Activated CD4-positive, alpha-beta T cell treated with anti-CD3 and anti-CD28 coated beads, Interleukin-2, amount 50 U/mL, for 4 hours (primary cell): ENCODE measurements around the gene CRYBG2.
"Not testable (repeated sequence)": the region's sequence is repeated elsewhere in the genome, so short reads cannot be mapped to it uniquely, and the experiment has no call there.

ENCODE experiments used
- DNase-seq, 2 experiments: peaks; one replicate each; pipeline ENCODE4 v3.0.0-alpha.2; 2020

The CRYBG2 gene

DNA sequence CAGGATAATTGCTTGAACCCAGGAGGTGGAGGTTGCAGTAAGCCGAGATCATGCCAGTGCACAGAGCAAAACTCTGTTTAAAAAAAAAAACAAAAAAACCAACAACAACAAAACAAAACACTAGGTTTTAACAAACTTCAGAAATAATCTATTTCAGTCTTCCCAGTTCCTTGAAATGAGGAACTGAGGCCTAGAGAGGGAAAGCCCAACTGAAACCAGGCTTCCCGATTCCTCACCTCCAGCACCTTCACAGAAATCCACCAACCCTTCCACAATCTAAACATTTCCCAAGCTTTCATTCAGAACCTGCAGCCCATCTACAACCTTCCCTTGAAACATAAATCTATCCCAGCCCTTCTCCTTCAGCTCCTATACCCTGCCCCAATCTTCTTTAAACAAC lies 36.8 kb downstream of the CRYBG2 start:
- DNase-seq: no peak

DNA sequence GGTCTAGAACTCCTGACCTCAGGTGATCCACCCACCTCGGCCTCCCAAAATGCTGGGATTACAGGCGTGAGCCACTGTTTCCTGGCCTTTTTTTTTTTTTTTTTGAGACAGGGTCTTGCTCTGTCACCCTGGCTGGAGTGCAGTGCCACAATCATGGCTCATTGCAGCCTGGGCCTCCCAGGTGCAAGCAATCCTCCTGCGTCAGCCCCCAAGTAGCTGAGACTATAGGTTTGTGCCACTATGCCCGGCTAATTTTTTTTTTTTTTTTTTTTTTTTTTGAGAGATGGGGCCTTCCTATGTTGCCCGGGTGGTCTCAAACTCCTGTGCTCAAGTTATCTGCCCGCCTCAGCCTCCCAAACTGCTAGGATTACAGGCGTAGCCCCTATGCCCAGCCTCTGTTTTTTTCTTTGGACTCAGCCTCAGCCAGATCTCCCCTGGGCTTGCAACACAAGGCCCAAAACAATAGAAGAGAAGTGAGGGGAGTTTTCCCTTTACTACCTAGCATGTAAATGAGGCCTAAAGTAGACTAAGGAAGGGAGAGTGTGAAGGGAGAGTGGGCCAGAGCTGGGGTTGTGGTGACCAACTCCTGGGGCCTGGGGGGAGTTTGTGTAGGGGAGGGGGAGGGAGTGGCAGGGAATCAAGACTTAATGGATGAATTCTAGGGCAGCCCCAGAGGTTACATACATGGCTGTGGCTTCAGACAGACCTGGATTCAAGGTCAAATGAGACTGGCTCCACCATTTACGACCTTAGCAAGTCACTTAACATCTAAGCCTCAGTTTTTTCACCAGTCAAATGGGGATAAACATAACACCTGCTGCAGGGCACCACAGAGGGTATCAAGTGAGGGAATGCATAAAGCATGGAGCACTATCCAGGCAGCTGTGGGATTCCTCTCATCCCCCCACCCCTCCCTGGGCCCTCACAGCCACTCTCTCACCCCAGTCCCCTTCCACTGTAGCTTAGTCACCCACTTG lies 37.8 kb downstream of the CRYBG2 start:
- DNase-seq: no peak

DNA sequence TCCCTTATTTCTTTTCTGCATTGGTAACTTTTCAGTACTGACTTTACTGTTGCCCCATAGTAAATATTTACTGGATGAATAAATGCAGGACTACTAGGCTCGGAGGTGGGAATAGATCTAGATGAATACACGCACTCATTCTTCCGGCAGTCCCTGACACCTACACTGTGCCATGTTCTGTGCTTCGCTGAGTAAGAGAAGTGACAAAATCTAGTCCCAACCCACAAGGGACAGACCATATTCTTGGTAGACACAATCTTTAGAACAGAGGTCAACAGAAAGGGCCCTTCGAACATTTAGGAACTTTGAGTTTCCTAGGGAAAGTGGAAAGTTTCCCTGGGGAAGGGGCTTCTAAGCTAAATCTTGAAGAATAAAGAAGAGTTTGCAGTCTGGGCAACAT lies 39.4 kb downstream of the CRYBG2 start:
- no peak for DNase-seq

DNA sequence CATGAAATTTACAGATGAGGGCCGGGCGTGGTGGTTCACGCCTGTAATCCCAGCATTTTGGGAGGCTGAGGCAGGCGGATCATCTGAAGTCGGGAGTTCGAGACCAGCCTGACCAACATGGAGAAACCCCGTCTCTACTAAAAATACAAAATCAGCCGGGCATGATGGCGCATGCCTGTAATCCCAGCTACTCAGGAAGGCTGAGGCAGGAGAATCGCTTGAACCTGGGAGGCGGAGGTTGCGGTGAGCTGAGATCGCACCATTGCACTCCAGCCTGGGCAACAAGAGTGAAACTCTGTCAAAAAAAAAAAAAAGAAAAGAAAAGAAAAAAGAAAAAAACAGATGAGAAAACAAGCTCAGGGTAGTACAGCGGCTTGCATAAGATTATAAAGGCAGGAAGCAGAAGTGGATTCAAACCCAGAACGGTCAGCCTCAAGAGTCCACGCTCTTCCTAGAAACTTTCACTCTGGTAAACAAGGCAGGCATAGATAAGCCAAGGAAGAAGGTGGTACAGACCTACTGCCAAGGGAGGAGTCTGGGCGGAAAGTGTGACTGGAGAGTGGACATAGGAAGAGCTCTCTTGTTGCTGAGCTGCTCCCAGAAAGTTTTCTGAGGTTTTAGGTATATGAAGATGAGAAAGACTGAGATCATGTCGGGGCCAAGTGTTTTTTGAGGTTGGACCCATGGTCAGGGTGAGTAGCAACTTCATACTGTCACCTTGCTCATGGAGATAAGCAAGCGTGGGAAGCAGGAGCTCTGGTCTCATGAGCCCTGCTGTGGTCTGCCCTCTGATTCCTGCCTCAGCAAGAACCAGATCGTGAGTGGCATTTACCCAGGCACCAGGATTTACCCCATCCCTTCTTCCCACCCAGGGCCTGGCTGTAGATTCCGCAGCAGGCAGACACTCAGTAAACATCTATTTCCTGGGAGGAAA lies 45.7 kb downstream of the CRYBG2 start:
- DNase-seq: not testable (repeated sequence)

DNA sequence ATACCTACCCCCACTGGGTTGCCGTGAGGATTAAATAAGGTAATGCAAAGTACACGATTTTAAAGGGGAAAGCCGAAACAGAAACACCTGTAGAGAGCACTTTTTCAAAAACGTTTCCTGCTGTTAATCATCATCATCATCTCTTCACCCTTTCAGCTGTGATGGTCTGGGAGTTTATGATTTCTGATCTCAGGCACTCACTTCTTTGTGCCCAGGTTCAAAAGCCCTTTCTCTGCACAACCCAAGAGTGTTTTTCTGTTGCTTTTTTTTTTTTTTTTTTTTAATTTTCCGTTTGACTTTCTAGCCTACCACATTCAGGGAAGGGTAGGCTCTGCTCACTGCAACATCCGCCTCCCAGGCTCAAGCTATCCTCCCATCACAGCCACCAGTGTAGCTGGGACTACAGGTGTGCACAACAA lies 46.6 kb downstream of the CRYBG2 start:
- DNase-seq: no peak

DNA sequence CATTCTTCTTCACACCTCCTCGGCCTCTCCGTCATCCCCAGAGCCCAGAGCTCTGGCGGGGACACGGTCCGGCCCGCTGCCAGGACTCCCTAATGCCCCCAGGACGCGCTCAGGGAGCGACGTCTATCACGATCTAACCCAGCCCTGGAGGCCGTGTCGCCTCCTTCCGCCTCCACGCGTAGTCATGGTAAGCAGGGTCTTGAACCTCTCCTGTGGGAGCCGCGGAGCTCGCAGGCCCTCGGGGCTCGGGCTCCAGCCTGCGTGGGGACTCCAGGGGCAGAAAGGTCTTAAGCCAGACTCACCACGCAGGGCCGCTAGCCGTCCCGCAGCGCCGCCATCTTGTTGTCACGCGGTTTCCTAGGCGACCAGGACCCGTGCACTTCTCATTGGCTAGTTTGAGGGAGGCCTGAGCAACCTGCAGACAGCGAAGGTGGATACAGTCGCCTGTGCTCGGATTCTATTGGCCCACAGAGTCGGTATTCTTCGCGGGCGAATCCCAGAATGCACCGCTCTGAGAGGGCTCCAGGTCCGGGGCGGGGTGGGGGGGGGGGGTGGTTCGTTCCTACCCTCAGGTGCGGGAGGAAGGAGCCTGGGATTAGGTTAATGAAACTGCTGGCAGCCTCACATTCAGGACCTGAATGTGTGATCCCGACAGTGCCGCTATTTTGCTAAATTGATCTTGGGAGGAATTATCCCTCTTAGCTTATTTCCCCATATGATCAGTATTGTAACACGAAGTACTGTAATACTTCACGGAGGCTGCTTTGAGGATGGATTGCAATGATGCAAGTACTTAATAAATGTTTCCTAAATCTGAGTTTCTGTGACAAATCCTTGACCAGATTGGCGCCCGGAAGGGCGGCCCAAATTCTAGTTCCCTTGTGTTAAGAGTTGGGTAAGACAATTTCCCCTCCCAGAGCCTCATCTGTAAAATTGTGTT lies 47.4 kb downstream of the CRYBG2 start, which contains the start of gene UBXN11:
Gene UBXN11 (minus strand): TSS at position 347 of the 940 bp plus-strand sequence. CDS start 3,753 bp downstream, outside the sequence.
- DNase-seq: peak; percentile 89

DNA sequence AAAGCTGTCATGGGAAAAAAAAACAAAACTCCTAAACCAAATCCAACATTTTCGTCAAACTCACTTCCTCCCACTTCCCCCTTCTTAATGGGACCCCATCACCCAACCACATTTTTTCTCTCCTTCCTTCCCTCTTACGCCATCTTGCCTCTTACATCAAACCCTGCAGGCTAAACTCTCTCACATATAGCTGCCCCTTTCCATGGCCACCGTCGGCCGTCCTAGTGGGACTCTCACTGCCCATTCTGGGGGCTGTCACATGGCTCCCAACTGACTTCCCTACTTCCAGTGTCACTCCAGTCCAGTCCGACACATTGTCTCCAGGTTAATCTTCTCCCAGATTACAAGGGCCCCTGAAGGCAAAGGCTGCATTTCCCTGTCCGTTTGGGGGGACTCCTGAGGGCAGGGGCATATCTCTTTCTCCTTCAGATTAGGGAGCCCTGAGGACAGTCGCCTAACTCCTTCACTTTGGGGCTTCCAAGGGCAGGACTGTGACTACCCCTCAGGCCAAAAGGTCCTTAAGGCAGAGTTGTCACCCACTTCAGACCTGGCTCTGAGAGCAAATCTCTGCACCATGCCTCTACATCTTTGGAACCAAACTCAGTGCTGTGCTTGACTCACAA lies 48.2 kb downstream of the CRYBG2 start:
- DNase-seq: no peak

DNA sequence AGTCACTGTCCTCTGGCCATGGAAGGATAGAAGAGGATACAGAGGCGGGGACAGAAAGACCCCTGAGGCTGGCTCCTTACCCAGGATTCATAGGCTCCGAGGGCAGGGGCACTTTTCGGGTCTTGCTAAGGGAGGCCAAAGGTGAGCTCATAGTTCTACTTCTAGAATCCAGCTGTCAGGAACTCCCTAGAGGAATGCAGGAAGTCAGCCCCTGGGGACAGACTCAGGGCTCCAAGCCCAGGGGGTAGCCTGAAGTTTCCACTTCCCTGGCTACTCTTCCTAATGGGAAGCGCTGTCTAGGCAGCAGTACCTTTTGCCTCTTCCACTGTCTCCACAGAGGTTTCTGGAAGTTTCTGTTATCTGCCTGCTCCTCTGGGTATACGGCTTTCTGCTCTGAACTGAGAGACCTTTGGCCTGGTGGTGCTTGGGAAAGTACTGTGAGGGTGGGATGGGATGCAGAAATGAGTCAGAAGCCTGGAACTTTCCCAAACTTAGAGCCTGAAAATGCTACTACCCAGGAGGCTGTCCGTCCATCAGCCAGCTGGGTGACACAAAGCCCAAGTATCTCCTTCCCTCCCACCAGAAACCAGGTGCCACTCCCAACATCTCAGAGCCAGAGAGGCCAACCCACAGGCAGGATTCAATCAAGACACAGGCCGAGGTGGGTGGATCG lies 51.1 kb downstream of the CRYBG2 start:
- no peak for DNase-seq

DNA sequence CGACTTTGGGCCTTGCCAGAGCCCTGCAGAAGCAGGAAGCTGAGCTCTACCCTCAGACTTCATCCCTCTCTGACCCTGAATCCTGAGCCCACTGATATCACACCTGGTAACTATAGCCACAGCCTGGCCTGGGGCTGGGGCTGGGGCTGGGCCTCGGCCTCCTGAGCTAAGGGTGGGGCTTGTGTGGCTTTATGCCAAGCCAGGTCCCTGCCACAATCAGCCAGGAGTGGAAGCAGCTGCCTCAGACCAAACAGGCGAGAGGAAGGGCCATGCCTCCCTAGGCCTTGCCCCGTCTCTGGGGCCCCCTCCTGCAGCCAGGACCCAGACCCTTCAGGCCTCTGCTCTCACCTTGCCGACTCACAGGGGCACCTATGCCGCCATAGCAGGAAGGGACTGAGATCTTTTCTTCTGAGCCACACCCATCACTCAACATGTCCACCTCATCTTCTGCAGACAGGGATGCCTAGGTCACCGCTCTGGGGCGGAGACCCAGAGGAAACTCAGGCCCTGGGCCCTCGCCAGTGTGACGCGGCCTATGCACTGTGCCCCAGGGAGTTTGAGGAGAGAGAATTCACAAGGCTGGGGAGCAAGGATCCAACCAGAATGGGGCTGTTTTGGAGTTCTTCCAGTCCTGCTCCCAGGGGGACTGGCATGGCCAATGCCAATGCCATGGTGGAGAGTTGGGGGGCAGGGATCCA lies 53.2 kb downstream of the CRYBG2 start:
- DNase-seq: no peak

DNA sequence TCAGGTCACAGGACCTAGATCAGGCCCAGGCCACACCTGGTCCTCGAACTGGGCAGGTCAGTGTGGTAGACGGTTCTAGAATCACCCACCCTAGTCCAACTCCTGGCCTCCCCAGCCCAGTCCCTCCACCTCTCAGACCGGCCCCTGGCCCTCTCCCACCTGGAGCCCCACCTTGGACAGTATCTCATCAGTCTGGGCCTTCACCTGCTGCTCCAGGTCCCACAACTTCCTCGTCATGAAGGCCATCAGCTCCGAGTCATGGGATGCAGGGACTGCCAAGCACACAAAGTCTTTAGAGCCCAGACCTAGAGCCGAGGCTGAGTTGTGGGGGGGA lies 56.2 kb downstream of the CRYBG2 start:
- DNase-seq: no peak

DNA sequence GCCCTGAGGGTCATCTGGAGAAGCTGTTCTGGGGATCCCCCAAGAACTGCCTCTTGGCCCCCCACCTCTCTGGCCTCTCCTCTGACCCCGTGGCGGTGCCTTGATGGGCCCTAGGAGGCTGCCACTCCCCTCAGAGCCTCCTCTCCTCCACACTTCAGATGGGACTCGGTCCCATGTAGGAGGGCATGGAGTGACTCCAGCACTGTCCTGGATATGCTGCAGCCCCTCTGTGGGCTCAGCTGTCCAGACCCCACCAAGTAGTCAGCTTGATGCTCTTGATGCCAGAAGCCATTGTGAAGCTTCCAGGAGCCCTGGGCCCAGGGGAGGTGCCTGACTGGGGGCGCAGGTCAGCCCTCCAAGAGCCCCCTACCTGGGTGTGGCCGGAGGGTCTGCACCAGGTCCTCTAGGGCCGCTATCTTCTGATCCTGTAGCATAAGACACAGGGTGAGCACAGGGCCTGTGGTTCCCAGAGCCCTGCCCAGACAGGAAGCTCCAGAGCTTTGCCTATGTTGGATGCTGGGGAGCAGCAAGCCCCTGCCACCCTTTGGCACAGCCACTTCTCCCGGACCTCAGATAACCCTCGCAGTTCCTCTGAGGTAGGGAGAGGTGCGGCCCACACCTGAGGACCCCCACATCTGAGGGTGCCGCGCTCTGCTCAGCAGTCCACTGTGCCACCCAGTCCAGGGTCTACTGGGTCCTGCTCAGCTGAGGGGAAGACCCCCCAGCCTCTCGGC lies 56.7 kb downstream of the CRYBG2 start:
- no peak for DNase-seq

DNA sequence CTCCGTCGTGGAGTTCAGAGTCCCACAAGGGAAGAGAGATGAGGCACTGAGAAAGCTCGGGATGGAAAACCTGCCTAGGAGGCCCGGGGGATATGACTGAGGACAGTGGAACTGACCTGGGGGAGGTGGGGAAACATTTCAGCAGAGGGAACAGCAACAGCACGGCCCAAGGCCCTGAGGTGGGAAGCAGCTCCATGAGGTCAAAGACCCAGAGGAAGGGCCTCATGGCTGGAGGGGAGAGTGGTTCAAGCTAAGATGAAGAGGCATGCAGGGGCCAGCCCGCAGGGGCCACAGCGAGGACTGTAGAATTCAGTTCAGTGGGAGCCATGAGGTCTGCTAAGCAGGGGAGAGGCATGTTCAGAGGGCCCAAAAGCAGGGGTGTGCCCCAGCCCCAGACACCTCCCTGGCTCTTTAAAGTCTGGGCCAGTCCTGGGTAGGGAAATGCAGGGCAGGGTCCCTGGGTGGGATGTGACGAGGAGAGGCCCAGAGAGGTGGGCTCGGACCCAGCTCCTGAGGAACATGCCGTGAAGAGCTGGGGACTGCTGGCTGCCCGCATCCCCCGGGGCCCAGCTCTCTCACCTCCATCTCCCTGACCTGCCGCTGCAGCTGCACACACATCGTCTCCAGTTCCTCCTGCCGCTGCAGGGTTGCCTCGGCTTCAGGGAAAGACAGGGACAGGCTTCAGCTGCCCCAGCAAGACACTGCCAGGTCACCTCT lies 57.4 kb downstream of the CRYBG2 start:
- DNase-seq: no peak

DNA sequence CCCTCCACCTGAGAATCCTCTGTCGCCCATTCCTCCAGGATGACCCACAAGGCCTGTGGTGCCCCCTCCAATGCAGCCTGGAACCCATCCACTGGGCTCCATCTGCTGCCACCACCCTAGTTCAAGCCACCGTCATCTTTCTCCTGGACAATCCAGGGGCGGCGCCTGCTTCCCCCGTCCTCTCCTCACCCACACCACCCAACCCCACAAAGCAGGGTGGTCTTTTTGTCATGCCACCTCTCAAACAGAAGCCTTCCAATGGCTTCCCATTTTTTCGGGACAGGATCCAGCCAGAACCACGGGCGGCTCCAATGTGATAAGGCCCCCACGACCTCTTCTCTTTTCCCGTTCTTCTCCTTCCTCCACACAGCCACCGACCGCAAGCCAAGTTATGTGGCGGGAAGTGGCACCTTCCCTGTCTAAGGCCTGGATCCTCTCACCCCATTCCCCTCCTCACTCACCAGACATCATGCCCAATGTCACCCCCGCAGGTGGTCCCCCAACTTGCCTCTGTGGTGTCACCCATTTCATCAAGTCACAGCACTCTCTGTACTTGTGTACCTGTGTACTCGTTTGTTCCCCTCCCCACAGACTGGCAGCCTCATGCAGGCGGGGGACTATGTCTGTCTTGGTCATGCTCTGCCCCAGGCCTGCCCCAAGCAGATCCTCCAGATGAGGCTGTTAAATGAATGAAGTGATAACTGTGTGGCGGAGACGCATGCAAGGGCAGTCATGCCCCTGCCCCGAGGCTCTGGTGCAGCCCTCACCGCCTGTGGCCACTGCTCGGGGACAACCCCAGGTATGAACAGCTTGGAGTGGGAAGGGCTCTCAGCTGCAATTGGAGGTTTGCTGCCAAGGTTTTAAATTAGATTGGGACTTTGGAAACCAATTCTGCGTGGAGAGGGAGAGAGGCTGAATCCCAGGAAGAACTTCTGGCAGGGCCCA lies 58.5 kb downstream of the CRYBG2 start:
- no peak for DNase-seq

DNA sequence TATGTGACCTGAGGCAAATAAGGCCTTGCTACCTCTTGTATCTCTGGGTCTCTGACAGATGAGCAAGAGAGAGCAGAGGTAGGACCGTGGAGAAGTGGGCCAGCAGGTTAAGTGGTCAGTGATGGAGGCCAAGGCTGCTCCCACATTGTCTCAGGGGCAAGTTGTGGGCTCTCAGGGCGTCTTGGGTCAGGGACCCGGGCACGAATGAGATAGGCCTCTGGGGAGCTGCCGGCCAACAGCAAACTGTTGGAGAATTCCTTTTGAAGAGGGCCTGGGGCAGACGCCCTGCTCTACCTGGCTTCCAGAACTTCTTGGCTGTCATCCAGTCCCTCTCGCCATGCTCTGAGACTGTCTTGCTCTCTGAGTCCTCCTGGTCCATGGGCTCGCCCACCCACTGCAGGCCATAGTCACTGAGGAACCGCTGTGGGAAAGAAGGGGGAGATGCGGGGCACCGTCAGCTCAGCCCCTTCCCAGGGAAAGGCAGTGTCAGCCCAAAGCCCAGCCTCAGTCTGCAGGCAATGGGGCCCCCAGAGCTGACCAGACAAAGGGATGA lies 59.9 kb downstream of the CRYBG2 start:
- DNase-seq: no peak

DNA sequence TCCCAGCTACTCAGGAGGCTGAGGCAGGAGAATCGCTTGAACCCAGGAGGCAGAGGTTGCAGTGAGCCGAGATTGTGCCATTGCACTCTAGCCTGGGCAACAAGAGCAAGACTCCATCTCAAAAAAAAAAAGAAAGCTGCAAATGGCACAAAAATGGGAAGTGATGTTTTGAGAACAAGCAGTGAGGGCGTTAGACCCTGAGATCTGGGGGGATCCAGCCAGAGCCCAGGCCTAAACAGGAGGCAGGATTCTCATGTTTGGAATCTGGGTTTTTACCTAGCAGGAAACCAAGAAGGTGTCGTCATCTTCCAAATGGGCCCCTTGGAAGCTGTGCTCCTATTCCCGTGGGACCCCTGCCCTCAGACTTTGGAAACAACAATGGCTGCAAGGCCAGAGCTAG lies 61.2 kb downstream of the CRYBG2 start:
- not testable (repeated sequence) for DNase-seq

DNA sequence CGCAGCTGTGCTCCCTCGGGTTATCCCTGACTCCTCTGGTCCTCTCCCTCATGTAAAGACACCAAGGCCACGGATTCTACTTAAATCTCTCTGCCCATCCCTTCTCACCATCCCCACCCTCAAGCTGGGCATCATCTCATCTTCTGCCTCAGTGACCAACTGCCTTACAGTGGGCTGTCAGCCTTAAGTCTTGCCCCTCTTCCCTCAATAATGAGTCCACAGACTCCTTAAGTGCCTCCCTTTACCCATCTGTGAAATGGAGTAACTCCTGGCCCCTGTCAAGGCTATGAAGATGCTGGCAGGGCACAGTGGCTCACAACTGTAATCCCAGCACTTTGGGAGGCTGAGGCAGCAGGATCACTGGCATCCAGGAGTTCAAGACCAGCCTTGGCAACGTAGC lies 62.0 kb downstream of the CRYBG2 start:
- no peak for DNase-seq

DNA sequence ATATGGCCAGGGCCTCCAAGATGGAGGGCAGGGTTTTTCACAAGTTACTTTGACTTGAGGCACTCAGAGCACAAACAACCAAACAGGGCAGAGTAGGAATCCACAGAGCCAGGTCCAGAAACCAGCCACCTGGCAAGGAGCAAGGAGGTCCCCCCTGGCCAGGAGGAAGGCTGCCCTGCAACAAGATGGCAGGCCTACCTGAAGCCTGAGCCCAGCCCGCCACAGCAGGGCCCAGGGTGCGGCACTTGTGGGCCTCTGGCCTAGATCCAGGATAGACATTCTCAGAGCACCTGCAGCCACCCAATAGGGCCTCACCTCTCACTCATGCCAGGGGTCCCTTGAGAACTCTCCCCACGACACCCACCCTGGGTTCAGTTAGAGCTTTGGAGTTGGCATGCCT lies 62.5 kb downstream of the CRYBG2 start:
- no peak for DNase-seq

DNA sequence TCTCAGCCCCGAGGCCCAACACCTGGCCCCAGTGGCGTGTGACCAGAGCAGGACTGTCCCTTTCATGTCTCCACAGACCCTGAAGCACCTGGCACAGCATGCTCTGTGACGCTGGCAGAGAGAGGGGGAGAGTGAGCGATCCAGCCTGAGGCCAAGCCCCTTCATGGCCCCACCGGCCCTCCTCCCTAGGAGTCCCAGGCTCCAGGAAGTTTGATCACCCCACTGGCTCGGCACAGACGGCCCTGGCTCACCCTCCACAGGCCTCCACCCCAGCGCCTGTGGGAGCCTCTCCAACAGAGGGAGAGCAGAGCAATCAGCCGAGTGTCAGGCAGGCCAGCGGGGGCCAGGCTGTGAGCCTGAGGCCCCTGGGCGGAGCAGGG lies 63.1 kb downstream of the CRYBG2 start:
- no peak for DNase-seq
